NCI-H146 (cell line): Measurements from ENCODE around the gene ZMIZ1.

ENCODE experiments used
- DNase-seq: peaks from one replicate; lab custom pipeline; 2025; lab: John Stamatoyannopoulos, UW

Gene ZMIZ1

DNA sequence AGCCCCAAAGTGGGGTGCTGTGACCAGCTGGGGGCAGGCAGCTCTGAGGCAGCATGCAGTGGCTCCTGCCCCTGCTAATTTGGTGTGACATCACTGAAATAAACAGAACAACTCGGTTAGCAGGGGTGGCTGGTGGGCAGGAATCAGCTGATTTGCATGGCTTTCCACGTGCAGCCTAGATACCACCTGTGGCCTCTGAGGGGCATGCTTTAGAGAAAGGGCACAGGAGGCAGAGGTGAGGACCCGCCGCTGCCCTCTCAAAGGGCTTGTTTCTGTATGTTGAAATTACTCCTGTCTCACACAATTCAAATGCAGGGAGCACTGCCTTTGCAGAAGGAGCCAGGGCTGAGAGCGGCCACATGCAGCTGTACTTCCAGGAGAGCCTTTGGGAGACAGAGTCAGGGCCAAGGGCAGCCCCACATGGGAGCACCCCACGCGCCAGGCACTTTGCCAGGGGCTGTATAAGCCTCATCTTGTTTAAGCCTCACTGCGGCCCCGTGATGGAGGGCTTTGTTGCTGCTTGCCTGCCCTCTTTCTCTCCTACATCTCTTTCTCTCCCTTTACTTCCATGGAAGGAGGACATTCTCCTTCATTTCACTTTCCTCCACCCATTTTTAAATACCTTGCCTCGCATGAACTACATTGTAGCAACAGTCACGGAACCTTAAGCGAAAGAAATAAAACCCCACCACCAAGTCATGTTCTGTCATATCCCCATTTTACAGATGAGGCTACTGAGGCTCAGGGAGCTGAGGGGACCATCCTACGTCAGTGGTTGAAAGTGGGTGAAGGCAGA lies 137.7 kb downstream of the ZMIZ1 start:
- DNase-seq, result no peak

DNA sequence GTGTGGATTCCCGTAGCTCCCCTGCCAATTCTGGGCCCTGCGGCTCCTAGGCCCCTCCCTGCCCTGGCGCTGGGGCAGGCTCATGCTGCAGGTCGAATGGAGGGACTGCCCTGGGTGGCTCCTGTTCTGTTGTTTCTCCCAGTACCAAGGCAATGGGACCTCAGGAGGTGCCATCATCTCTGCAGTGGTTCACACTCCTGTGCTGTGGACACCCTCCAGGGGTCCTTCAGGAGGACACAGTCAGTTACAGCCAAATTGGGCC lies 138.3 kb downstream of the ZMIZ1 start:
- no peak for DNase-seq

DNA sequence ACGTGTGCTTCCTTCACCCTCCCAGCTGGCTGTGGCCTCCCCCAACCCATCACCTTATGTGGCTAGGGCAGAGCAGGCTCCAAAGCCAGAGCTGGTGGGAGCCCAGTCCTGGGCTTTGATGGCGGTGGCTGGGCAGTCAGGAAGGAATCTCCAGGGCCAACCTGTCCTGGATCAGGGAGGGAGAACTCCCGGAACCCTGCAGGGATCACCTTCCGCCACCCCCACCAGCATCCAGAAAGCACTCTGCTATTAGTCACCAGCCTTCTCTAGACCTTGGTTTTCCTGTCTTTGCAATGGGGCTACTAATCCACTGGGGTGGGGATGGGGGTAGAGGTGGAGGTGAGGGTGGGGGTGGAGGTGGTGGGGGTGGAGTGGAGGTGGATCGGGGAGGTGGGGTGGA lies 139.0 kb downstream of the ZMIZ1 start:
- no peak for DNase-seq

DNA sequence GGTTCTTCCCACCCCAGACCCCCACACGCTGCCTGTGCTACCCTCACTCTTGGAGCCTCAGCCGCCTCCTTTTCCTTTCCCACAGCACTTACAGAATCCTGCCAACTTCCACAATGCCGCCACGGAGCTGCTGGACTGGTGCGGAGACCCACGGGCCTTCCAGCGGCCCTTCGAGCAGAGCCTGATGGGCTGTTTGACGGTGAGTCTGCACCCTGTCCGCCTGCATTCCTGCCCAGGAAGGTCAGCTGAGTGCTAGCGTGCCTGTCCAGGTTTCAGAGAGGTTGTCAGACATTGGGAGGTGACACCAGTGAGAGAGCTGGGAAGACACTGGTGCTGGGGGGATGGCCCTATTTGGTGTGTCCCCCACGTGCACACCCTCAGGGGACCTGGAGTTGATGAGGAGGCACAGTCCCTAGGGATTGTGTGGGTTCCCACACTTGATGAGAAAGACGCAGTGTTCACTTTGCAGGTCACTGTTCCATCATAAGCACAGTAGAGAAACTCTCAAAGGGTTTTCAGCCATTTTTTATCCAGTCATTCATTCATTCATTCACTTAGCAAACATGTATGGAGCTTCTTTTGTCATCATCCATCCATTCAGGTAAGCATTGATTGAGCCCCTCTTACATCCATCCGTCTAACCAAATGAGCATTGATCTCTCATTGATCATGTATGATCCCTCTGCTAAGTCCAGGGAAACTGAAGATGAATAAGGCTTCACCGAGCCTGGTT lies 139.7 kb downstream of the ZMIZ1 start:
- DNase-seq, result no peak

DNA sequence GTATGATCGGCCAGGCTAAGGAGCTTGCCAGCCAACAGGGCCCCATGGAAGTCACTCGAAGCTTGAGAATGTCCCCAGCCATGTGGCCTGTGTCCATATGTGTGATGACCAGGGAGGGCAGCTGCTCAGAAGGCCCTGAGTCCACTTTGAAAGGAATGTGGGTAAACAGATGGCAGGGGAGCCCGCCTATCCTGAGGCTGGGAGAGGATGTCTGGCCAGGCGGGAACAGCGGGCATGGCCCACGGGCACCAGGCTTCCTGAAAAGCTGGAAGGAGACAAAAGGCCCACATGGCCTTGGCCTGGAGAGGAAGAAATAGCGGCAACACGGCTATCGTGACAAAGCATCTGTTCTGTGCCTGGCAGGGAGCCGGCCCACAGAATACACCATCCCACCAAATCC lies 140.6 kb downstream of the ZMIZ1 start:
- DNase-seq, result no peak

DNA sequence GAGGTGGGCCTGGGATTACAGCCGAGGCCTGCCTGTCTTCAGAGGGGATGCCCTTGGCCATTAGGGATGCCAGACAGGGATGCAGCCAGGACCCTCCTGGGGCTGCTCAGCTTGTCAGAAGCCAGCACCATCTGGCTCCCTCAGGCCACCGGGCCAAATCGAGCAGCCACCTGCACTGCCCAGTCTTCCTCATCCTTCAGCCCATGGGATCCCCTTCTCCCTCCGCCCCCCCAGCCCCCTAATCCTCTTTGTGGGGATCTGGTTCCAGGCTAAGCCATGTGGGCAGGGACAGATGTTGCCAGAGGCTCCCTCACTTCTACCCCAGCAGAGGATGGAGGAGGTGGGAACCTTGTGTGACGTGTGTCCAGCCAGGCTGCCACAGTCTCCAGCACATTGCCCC lies 141.1 kb downstream of the ZMIZ1 start:
- DNase-seq, result no peak

DNA sequence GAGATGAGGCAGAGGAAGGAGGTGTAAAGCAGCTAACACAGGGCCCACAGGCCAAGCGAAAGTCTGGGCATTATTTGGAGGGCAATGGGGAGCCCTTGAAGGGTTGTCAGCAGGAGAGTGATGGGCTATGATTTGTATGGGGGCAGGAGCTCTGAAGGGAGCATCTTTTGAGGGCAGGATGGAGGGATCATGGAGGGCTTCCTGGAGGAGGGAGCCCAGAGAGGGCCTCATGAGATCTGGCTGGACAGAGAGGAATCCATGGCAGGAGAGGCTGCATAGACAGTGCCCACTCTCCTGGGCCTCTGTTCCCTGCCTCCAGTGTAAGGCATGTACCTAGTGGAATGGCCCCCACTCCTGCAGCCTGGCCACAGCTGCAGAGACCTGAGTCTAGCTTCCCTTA lies 141.9 kb downstream of the ZMIZ1 start:
- no peak for DNase-seq

DNA sequence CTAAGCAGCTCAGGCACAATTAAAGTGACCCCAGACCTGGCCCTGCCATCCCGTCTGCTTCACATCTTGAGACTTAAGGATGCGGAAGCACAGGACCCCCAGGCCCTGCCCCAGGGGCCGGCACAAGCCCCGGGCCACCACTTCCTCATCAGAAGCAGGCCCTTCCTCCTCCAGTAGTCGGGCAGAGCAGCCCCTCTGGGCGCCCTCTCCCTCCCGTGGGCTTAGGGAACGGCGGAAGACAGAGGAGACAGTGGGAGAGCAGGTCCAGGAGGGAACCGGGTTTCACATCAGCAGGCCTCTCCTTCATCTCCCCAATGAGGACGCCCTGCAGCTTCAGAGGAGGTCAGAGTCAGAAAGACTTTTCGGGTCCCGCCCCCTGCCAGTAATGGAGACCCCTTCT lies 142.8 kb downstream of the ZMIZ1 start:
- no peak for DNase-seq

DNA sequence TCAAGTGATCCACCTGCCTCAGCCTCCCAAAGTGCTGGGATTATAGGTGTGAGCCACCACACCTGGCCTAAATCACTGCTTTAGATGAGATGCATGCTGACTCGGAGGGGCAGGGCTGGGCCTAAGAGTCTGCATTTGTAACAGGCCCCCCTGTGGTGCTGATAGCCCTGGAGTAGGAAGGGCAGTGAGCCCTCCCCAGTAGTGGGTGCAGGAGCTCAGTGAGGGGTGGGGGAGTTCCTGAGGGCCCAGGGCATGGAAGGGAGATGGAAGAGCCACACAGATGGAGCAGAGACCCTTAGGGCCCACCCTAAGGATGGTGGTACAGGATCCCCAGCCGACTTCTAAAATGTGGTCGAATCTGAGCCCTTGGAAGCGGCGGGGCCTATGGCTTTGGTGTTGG lies 146.8 kb downstream of the ZMIZ1 start:
- no peak for DNase-seq

DNA sequence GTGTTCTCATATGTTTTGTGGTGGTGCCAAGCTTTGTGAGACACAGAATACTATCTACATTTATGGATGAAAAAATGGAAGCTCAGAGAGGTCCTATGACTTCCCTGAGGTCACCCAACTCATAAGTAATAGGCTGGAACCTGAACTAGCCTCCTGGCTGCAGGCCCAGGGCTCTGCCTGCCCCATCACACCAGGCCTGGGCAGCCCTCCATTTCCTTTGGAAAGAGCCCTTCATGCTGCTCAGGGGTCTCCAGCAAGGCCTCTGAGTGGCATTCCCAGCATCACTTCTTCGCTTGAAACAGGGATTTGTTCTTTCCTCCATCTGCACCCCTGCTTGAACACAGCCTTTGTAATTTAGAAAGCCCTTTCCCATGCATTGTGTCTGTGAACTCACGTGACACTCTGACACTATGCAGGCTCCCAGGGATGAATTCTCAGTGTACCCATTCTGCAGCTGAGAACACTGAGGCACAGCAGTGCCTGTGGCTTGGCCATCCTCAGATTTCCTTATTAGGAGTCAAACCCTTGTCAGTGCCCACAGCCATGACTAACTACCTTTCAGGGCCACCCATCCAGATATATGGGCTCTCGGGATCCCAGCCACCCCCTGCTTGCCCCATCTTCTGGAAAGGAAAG lies 150.7 kb downstream of the ZMIZ1 start:
- DNase-seq, result no peak

DNA sequence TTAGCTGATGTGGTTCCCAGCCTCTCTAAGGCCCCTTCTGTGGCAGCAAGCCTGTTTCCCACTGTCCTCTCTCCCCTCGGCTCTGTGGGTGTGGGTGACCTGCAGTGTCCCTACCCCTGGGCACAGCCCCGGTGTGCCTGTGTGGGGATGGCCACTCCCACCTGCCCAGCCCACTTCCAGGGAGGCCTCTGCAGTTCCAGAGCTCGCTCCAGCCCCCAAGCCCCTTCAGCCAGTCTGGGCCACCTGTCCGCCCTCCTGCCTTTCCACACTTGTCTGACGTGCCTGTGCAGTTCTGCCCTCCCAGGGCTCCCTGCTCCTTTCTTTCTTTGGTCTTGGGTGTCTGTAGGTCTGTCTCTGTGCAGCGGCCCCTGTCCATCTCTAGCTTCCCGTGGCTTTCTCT lies 151.5 kb downstream of the ZMIZ1 start:
- DNase-seq, result no peak

DNA sequence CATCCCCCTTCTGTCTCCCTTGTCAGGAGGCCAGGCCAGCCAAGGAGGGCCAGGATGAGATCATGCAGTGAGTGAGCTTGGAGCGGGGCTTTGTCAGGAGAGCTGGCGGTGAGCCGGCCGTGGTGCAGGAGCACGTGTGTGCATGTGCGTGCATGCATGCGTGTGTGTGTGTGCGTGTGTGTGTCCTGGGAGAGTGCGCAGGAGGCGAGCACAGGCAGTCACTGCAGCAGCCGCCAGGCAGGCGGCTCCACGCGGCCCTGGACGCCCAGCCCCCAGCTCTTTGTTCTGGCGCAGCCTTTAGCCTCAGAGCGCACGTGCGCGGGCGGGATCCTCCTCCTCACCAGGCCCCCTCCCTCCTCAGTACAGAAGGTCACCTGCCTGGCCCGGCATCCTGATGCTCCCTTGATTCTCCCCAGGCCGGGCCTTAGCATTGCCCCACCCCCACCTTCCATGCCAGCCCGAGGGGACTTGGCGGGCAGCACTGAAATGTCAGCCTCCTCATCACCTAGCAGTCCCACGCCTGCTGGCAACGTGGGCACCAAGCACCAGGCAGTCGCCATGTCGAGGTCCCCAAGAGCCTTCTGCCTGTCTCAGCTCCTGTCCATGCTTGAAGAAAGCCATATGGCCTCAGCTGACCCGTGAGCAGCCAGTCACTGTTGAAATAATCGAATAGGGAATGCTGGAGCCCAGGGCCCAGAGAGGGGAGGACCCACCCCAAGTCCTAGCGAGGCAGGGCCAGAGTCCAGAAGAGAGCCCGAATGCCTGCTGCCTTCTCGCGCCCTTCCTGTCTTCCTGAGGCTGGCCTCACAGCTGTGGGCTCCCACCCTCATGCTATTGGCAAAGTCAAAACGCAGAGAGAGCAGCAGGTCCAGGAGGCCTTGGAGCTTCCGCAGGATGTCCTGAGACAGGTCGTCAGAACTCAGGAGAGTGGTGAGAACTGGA lies 152.6 kb downstream of the ZMIZ1 start:
- no peak for DNase-seq

DNA sequence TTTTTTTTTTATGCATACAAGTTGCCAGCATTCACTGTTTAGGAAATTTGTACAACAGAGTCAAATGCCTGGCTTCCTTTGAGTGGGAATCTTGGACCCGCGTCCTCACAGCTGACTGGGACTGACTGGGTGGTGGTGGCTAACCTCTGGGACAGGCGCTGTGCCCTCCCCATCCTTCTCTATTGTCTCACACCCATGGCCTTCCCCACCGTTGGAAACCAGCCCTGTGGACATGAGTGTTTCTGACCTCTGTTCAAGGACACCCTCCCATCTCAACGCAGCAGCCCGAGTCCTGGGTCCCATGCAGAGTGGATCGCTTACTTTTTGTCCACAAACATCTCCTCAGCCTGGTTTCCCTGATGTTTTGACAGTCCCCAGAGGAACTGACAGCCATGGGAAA lies 153.4 kb downstream of the ZMIZ1 start:
- DNase-seq, result no peak

DNA sequence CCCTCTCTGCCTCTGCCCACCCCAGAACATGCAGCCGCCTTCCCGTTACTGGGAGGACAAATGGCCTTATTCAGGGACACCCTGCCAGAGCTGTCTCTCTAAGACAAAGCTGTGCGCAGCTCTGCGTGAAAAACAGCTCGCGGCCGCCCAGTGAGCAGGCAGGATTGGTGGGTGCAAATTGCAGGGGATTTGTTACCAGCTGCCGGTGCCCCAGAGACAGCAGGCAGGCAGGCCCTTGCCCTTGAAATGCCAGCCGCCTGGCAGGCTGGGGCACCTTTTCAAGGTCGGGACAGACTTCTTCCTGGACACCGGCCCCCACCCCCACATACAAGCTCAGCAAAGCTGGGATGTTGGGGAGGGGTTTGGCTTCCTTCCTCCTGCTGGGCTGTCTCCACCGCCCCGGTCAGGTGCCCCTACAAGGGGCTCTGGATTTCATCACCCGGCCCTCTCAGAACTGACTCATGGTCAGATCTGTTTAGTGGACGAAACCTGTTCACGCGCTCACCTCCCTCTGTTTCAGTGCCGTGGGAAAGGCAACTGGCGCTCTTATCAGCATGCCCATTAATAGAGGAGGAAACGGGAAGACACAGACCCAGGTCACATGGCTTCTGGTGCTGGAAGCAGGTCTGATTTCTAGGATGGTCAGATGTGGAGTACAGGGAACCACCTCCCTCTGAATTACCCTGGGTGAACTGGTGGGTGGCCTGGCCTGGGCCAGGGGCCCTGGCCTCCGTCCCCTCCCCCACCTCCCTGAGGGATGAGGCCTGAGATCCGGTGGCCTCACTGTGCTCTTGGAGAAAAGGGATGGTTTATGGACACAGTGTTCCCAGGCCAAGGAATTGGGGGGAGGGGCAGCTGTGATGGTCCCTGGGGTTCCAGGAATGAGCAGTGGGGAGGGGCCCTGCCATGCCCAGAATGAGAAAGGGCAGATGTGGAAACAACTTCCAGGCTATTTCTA lies 154.6 kb downstream of the ZMIZ1 start:
- DNase-seq, result no peak

DNA sequence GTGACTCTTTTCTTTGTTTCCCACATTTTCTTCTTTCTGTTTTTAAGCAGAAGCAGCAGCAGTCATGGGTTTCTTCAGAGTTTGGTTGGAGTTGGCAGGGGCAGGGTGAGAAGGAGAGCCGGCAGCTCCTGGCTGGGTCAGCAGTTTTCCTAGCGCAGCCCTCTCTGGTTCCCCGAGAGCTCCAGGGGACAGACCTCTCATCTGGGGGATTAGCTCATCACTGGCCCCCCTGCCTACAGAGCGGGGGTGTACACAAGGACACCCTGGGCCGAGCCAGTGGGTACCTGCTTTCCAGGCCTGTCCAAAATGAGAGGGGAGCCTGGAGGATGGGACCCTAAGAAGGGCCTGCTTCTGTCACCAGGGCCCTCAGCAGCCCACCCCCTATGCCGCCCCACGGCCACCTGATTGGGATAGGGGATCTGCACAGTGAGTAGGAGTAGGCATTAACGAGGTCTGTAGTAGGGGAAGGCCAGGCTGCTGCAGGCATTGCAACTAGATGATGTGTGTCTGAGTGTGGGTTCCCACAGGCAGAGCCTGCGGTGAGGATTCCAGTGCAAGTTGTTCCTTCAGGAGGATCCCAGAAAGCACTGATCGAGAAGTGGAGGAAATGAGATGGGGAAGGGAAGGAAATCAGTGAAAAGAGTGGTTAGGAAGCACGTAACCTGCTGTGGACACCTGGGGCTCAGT lies 155.6 kb downstream of the ZMIZ1 start:
- no peak for DNase-seq

DNA sequence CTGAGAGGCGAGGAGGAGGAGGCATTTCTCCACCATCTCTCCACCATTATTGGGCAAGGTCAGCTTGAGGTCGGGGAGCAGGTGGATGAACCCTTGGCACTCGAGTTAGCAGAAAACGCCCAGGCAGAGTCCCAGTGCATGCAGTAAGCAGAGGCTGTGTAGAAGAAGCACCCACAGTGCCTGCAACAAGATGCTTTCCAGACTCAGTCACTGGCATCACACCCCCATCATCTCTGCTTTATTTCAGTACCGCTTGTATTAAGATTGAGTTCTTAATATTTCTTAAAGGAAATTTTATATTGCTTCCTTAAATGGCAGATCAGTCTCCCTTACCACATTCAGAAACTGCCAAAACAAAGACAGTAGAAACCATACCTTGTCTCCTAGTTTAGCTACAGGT lies 156.2 kb downstream of the ZMIZ1 start:
- no peak for DNase-seq

DNA sequence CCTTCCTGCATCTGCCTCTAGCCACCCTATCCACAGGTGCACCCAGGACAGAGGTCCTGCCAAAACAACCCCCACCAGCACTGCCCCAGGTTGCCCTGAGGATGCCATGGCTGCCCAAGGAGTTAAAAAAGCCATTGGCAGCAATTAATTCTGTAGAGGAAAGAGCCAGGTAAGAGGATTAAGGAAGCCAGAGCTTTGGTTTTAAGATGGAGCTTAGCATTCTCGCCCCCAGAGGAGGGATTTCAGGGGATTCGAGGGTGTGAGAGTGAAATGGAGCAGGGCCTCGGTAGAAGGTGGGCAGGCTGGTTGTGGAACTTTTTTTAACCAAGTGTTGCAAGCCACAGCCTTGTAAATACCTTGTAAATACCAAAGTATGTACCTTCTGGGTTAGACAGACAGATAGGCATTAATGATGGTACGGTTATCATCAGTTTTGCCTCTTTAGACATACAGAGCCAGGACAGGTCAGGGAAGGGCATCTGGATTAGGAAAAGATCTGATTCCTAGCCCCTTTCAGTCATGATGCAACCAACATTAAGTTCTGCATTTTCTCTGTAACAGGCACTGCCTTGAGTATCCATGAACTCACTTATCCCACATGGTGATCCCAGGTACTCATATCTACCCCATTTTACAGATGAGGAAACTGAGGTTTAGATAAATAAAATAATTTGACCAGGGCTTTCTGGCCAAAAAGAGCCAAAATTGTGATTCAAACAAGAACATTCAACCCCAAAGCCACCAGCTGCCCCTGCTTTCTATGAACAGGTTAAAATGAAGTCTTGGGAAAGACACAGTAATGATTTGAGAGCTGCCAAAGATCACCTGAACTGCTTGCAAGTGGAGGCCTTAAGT lies 157.9 kb downstream of the ZMIZ1 start:
- no peak for DNase-seq

DNA sequence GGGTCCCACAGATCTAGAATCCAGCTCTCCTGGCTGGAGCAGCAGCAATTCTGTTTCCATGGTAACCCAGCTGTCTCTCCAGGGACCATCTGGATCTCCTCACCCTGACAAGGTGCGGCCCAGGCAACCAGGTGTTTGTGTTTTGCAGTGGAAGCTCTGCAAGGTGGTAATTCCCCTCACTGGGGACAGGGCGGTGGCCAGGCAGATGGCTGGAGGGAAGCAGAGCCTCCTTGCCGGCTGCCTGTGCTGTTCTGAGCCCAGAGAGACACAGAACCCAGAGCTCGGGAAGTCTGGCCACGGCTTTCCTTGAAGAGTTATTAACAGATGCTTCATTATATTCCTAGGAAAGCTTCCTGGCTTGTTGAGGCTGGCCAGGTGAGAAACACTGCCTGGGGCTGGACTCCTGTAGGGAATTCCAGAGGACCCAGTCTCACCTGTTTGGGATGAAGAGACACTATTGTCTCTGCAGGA lies 160.3 kb downstream of the ZMIZ1 start:
- peak; percentile 92 for DNase-seq

DNA sequence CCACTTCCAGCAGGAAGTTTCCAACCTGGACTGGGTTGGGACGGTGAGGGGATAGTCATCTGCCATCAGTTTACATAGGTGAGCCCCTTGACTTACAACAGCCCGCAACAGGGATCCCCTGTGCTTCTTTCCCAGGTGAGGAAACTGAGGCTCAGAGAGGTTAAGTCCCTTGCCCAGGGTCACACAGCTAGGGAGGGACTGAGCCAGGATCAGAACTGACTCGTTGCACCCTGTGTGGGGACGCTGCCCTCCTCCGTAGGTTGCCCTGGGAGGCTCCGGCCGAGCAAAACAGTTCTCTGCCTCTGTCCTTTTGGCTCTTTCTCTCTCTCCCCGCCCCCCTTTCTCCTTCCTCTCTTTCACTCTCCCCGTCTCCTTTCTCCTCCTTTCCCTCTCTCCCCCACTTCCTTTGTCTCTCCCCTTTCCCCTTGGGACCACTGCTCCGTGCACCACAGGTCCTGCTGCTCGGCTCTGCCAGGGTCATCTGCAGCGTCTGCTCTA lies 161.1 kb downstream of the ZMIZ1 start:
- no peak for DNase-seq
